Sigmoid colon (tissue), 7 donors: ENCODE measurements around the gene COTL1. TPM values are rescaled to one million over a fixed set of nuclear protein-coding genes. Genes with fewer than 3 reads are reported as not detected.

Source experiments
- DNase-seq: peaks from one replicate; pipeline ENCODE4 v3.0.0-alpha.2; 2019
- H3K27ac ChIP-seq, 4 donors: fragments of 200-600 bp; sonication (generic); one replicate each; pipeline ENCODE4 v1.5.1; 2016 to 2019; ENCODE audit warnings: mild to moderate bottlenecking in 1 of 4
- H3K27me3 ChIP-seq, 3 donors: fragments of 200-600 bp; sonication (generic); one replicate each; pipeline ENCODE4 v1.5.1; 2019; ENCODE audit warnings: mild to moderate bottlenecking in 1 of 3
- H3K36me3 ChIP-seq, 4 donors: fragments of 200-600 bp; sonication (generic); one replicate each; pipeline ENCODE4 v1.5.1; 2016 to 2019
- H3K4me1 ChIP-seq, 4 donors: fragments of 200-600 bp; sonication (generic); one replicate each; pipeline ENCODE4 v1.5.1; 2017 to 2019
- H3K4me3 ChIP-seq, 4 donors: fragments of 200-600 bp; sonication (generic); one replicate each; pipeline ENCODE4 v1.5.1; 2017 to 2019; ENCODE audit warnings: mild to moderate bottlenecking in 2 of 4, moderate library complexity in 1 of 4
- H3K9me3 ChIP-seq, 4 donors: fragments of 200-600 bp in 3 of 4; sonication (generic) in 3 of 4; one replicate each; pipeline versions ENCODE4 v1.5.1 to v1.6.1; 2013 to 2019
- CTCF ChIP-seq, 4 experiments: fragments of 450-650 bp in 3 of 4; fragments of 200-600 bp in 1 of 4; IDR thresholded peaks; one replicate each; pipeline ENCODE4 v1.5.1; 2016 to 2019; ENCODE audit warnings: antibody characterized with exemption in 4 of 4, mild to moderate bottlenecking in 3 of 4, moderate library complexity in 2 of 4
- EP300 ChIP-seq, 4 donors: sonication (generic); formaldehyde crosslinking; IDR thresholded peaks; one replicate each; pipeline ENCODE4 v1.6.1; 2017; ENCODE audit warnings: antibody characterized with exemption in 4 of 4
- POLR2A ChIP-seq, 2 donors: fragments of 450-650 bp; IDR thresholded peaks; one replicate each; pipeline ENCODE4 v1.6.1; 2016; ENCODE audit warnings: antibody characterized with exemption in 2 of 2, mild to moderate bottlenecking in 2 of 2, moderate library complexity in 2 of 2
- POLR2AphosphoS5 ChIP-seq, 4 donors: sonication (generic); formaldehyde crosslinking; IDR thresholded peaks; one replicate each; pipeline ENCODE4 v1.6.1; 2017; ENCODE audit warnings: antibody characterized with exemption in 4 of 4
- WGBS, 2 donors: extraction: QIAGEN DNeasy Blood & Tissue Kit; methylation state at CpG; one replicate each; pipeline ENCODE4 v1.1.7; 2013; 5-methylcytosine and 5-hydroxymethylcytosine counted together
- intact Hi-C: fragments of 100-400 bp; cut with DNase I; formaldehyde crosslinking; loops from one replicate; pipeline ENCODE4 v1.15.1; 2023
- polyA plus RNA-seq, 3 donors: library from polyadenylated mRNA; stranded (reverse); fragments of 200-250 nt; gene quantifications; one replicate each; pipeline ENCODE4 v1.2.3, GENCODE V29; 2013
- total RNA-seq, 4 donors: library from RNA; depleted of rRNA; stranded (reverse); fragments of >200 nt; gene quantifications; one replicate each; pipeline ENCODE4 v1.1.0, GENCODE V29; 2016
- donor health status: healthy with polysubstance abuse.
- donor health status: Bipolar disorder and iron deficiency.
- donor health status: healthy.

The COTL1 gene
- total and polyA plus RNA-seq, 7 donors, result 34.6 to 160 (median 48.6) TPM

GRCh38 chr16:84650062-84650991 lies 32.4 kb upstream of the COTL1 start:
- Histone ChIP-seq H3K4me1 (peaks cover 0 to 28% (median 20%) of the 10 kb centered on the region in 4 donors), H3K9me3 (no peaks in the 10 kb centered on the region), H3K27ac (peak overlapping the region; percentile 19 to 90 (median 84)), H3K27me3 (no peaks in the 10 kb centered on the region), H3K4me3 (no peak overlapping the region), H3K36me3 (peaks cover 0 to 36% (median 15%) of the 10 kb centered on the region in 4 donors)
- WGBS, 2 donors, result 92 to 93% methylated on average over 20 of the region's 20 CpGs
- TF ChIP-seq CTCF (IDR thresholded peaks at IDR 0.05) (no peak), POLR2A (IDR thresholded peaks at IDR 0.05) (no peak), EP300 (IDR thresholded peaks at IDR 0.05) (no peak), POLR2AphosphoS5 (IDR thresholded peaks at IDR 0.05) (no peak)
- no peak for DNase-seq
- intact Hi-C loops, result no loop called here

GRCh38 chr16:84649511-84649861 lies 31.6 kb upstream of the COTL1 start:
- H3K4me3 ChIP-seq, result peak overlapping the region; percentile 61 to 95 (median 80)

GRCh38 chr16:84648595-84649510 lies 31.0 kb upstream of the COTL1 start:
- 1 to 4% methylated on average over 96 of the region's 96 CpGs for WGBS, 2 donors
- Histone ChIP-seq H3K4me1 (peaks cover 0 to 31% (median 21%) of the 10 kb centered on the region in 4 donors), H3K9me3 (no peaks in the 10 kb centered on the region), H3K4me3 (peak overlapping the region; percentile 61 to 95 (median 80)), H3K27ac (peak overlapping the region; percentile 83 to 90 (median 88)), H3K36me3 (peaks cover 0 to 30% (median 15%) of the 10 kb centered on the region in 4 donors), H3K27me3 (no peaks in the 10 kb centered on the region)
- intact Hi-C loops, result no loop called here
- TF ChIP-seq POLR2AphosphoS5 (IDR thresholded peaks at IDR 0.05), result no peak
- TF ChIP-seq EP300 (IDR thresholded peaks at IDR 0.05), result no peak
- TF ChIP-seq CTCF (IDR thresholded peaks at IDR 0.05), result no peak
- TF ChIP-seq POLR2A (IDR thresholded peaks at IDR 0.05), result no peak
- peak; percentile 81 for DNase-seq

More at GRCh38 chr16:84649511-84649861, 31.6 kb upstream of the COTL1 start:
- H3K27me3 ChIP-seq, result no peaks in the 10 kb centered on the region
- no peak for DNase-seq
- H3K27ac ChIP-seq, result peak overlapping the region; percentile 83 to 90 (median 88)
- peaks cover 0 to 36% (median 15%) of the 10 kb centered on the region in 4 donors for H3K36me3 ChIP-seq
- no peaks in the 10 kb centered on the region for H3K9me3 ChIP-seq
- intact Hi-C loops, result no loop called here
- peaks cover 0 to 28% (median 20%) of the 10 kb centered on the region in 4 donors for H3K4me1 ChIP-seq
- no peak for TF ChIP-seq POLR2AphosphoS5 (IDR thresholded peaks at IDR 0.05)
- no peak for TF ChIP-seq POLR2A (IDR thresholded peaks at IDR 0.05)
- TF ChIP-seq CTCF (IDR thresholded peaks at IDR 0.05), result no peak
- TF ChIP-seq EP300 (IDR thresholded peaks at IDR 0.05), result no peak
- 53 to 80% methylated on average over 11 of the region's 11 CpGs for WGBS, 2 donors

- no peak for TF ChIP-seq POLR2A (IDR thresholded peaks at IDR 0.05)
- TF ChIP-seq CTCF (IDR thresholded peaks at IDR 0.05), result no peak
- peak in 1 of 4 donors; percentile 25 for TF ChIP-seq POLR2AphosphoS5 (IDR thresholded peaks at IDR 0.05)
- no peak for TF ChIP-seq EP300 (IDR thresholded peaks at IDR 0.05)
- 5 to 6% methylated on average over 77 of the region's 77 CpGs for WGBS, 2 donors
- intact Hi-C loops, result no loop called here
Observed at GRCh38 chr16:84647828-84648594, 30.1 kb upstream of the COTL1 start, which contains the start of gene KLHL36. TSS of gene KLHL36 (plus strand) at chr16:84648511. CDS start at chr16:84650868, 2,357 bp downstream.

More at GRCh38 chr16:84647828-84648594, 30.1 kb upstream of the COTL1 start, which contains the start of gene KLHL36:
- no peaks in the 10 kb centered on the region for H3K9me3 ChIP-seq
- no peaks in the 10 kb centered on the region for H3K27me3 ChIP-seq
- H3K4me1 ChIP-seq, result peaks cover 0 to 40% (median 29%) of the 10 kb centered on the region in 4 donors
- peak; percentile 73 for DNase-seq
- peak within 1 kb of the TSS; percentile 61 to 95 (median 80) for H3K4me3 ChIP-seq
- H3K27ac ChIP-seq, result peak within 1 kb of the TSS; percentile 83 to 90 (median 88)
- peaks cover 0 to 22% (median 13%) of the 10 kb centered on the region in 4 donors for H3K36me3 ChIP-seq
